ENCODE results near the gene ZNF575. TPM values are rescaled to one million over a fixed set of nuclear protein-coding genes. Genes with fewer than 3 reads are reported as not detected.

ZNF575 gene
- total RNA-seq, 1 donor from 2014 or later: 0.74 TPM

GRCh38 chr19:43552198-43552450 lies 19.1 kb downstream of the ZNF575 start:
- H3K27ac Mint-ChIP-seq: no peak overlapping the region
- no peaks in the 10 kb centered on the region for H3K4me1 Mint-ChIP-seq (ENCODE audit: low read depth)
- TF ChIP-seq, protein P1, sequence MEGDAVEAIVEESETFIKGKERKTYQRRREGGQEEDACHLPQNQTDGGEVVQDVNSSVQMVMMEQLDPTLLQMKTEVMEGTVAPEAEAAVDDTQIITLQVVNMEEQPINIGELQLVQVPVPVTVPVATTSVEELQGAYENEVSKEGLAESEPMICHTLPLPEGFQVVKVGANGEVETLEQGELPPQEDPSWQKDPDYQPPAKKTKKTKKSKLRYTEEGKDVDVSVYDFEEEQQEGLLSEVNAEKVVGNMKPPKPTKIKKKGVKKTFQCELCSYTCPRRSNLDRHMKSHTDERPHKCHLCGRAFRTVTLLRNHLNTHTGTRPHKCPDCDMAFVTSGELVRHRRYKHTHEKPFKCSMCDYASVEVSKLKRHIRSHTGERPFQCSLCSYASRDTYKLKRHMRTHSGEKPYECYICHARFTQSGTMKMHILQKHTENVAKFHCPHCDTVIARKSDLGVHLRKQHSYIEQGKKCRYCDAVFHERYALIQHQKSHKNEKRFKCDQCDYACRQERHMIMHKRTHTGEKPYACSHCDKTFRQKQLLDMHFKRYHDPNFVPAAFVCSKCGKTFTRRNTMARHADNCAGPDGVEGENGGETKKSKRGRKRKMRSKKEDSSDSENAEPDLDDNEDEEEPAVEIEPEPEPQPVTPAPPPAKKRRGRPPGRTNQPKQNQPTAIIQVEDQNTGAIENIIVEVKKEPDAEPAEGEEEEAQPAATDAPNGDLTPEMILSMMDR (IDR thresholded peaks at IDR 0.05; ENCODE audit: unreplicated experiment): no peak
- H3K27me3 Mint-ChIP-seq: no peaks in the 10 kb centered on the region
- no peak for DNase-seq (ENCODE audit: low spot score, unreplicated experiment)
- no peaks in the 10 kb centered on the region for H3K9me3 Mint-ChIP-seq (ENCODE audit: low read depth)
- H3K36me3 Mint-ChIP-seq (ENCODE audit: insufficient read depth): peaks cover 28% of the 10 kb centered on the region
- no peak overlapping the region for H3K4me3 Mint-ChIP-seq (ENCODE audit: low read depth)

DNA sequence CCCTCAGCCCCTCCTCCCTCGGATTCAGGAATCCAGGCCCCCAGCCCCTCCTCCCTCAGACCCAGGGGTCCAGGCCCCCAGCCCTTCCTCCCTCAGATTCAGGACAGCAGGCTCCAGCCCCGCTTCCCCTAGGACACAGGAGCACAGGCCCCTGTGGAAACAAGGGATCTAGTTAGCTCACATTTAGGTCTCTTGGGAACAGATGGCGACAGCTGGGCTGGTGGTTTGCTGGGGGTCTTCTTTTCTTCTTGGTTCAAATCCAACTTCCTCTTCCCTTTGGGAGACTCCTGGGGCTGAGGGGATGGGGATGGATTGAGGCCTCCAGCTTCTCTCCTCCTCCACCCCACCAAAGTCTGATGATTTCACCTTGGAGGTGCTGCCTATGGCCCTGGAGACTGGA lies 19.6 kb downstream of the ZNF575 start:
- no peaks in the 10 kb centered on the region for H3K4me1 Mint-ChIP-seq (ENCODE audit: low read depth)
- H3K36me3 Mint-ChIP-seq (ENCODE audit: insufficient read depth): peaks cover 26% of the 10 kb centered on the region
- no peak for DNase-seq (ENCODE audit: low spot score, unreplicated experiment)
- no peaks in the 10 kb centered on the region for H3K9me3 Mint-ChIP-seq (ENCODE audit: low read depth)
- no peak overlapping the region for H3K27ac Mint-ChIP-seq
- TF ChIP-seq, protein P1 (IDR thresholded peaks at IDR 0.05; ENCODE audit: unreplicated experiment): no peak
- H3K27me3 Mint-ChIP-seq: no peaks in the 10 kb centered on the region
- no peak overlapping the region for H3K4me3 Mint-ChIP-seq (ENCODE audit: low read depth)

- no peaks in the 10 kb centered on the region for H3K9me3 Mint-ChIP-seq (ENCODE audit: low read depth)
- H3K27me3 Mint-ChIP-seq: no peaks in the 10 kb centered on the region
- H3K36me3 Mint-ChIP-seq (ENCODE audit: insufficient read depth): peaks cover 24% of the 10 kb centered on the region
- no peaks in the 10 kb centered on the region for H3K4me1 Mint-ChIP-seq (ENCODE audit: low read depth)
- H3K27ac Mint-ChIP-seq: no peak overlapping the region
- H3K4me3 Mint-ChIP-seq (ENCODE audit: low read depth): no peak overlapping the region
- no peak for DNase-seq (ENCODE audit: low spot score, unreplicated experiment)
- TF ChIP-seq, protein P1 (IDR thresholded peaks at IDR 0.05; ENCODE audit: unreplicated experiment): no peak
Measured at GRCh38 chr19:43553656-43554055, 20.7 kb downstream of the ZNF575 start.

- no peaks in the 10 kb centered on the region for H3K9me3 Mint-ChIP-seq (ENCODE audit: low read depth)
- no peak overlapping the region for H3K27ac Mint-ChIP-seq
- no peak for DNase-seq (ENCODE audit: low spot score, unreplicated experiment)
- peaks cover 22% of the 10 kb centered on the region for H3K36me3 Mint-ChIP-seq (ENCODE audit: insufficient read depth)
- TF ChIP-seq, protein P1 (IDR thresholded peaks at IDR 0.05; ENCODE audit: unreplicated experiment): no peak
- H3K4me1 Mint-ChIP-seq (ENCODE audit: low read depth): no peaks in the 10 kb centered on the region
- H3K4me3 Mint-ChIP-seq (ENCODE audit: low read depth): no peak overlapping the region
- H3K27me3 Mint-ChIP-seq: no peaks in the 10 kb centered on the region
Measured at GRCh38 chr19:43554317-43554895, 21.4 kb downstream of the ZNF575 start.

- Mint-ChIP-seq H3K4me1 (ENCODE audit: low read depth) (no peaks in the 10 kb centered on the region), H3K9me3 (ENCODE audit: low read depth) (no peaks in the 10 kb centered on the region), H3K27me3 (no peaks in the 10 kb centered on the region), H3K27ac (no peak overlapping the region), H3K36me3 (ENCODE audit: insufficient read depth) (peaks cover 17% of the 10 kb centered on the region), H3K4me3 (ENCODE audit: low read depth) (no peak overlapping the region)
- TF ChIP-seq, protein P1 (IDR thresholded peaks at IDR 0.05; ENCODE audit: unreplicated experiment): peak; percentile 71
- DNase-seq (ENCODE audit: low spot score, unreplicated experiment): peak; percentile 65
Measured at GRCh38 chr19:43555185-43555770, 22.3 kb downstream of the ZNF575 start.

Data from progenitor cell of endocrine pancreas (in vitro differentiated cells).